GM18867 (cell line): ENCODE measurements around the gene HNRNPC.
"Not testable (repeated sequence)": the region's sequence is repeated elsewhere in the genome, so short reads cannot be mapped to it uniquely, and the experiment has no call there.

Experiments
- ATAC-seq: cut with Tn5 transposase; IDR thresholded peaks from one replicate; pipeline ENCODE4 v1.9.1; 2021; ENCODE audit warnings: mild to moderate bottlenecking, moderate library complexity; ENCODE audit not compliant: unreplicated experiment

The HNRNPC gene

DNA sequence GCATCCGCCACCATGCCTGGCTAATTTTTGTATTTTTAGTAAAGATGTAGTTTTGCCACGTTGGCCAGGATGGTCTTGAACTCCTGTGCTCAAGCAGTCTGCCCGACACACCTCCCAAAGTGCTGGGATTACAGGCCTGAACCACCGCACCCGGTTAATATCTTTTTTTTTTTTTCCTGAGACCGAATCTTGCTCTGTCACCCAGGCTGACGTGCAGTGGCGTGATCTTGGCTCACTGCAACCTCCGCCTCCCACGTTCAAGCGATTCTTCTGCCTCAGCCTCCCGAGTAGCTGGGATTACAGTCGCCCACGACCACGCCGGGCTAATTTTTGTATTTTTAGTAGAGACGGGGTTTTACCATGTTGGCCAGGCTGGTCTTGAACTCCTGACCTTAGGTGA lies 3.4 kb upstream of the HNRNPC start:
- ATAC-seq = not testable (repeated sequence)

DNA sequence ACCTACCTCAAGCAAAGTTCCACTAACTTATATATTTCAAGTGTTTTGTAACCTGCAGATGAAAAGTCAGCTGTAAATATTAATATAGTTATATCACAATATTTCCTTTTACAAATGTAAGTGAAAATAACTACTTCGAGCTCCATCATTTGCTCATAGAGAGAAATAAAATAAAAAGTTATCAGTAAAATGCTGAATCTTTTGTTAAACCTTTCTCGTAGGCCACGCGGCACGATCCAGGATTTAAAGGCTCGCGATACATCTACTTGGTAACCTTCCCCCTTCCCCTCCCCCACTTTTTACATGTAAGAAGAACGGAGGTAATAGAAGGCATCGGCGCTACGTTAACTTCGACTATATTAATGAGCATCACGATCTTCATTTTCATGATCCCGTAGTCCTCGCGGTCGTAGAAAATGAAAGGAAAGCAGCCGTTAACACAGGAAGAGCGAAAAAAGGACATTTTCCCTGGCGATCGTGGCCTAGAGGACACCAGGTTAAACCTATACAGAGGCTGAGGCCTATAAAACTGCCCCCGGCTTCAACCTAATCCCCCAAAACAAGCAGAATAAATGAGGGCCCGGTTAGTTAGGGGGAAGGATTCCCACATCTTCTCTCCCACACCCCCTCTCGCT lies 508 bp downstream of the HNRNPC start:
- no peak for ATAC-seq

DNA sequence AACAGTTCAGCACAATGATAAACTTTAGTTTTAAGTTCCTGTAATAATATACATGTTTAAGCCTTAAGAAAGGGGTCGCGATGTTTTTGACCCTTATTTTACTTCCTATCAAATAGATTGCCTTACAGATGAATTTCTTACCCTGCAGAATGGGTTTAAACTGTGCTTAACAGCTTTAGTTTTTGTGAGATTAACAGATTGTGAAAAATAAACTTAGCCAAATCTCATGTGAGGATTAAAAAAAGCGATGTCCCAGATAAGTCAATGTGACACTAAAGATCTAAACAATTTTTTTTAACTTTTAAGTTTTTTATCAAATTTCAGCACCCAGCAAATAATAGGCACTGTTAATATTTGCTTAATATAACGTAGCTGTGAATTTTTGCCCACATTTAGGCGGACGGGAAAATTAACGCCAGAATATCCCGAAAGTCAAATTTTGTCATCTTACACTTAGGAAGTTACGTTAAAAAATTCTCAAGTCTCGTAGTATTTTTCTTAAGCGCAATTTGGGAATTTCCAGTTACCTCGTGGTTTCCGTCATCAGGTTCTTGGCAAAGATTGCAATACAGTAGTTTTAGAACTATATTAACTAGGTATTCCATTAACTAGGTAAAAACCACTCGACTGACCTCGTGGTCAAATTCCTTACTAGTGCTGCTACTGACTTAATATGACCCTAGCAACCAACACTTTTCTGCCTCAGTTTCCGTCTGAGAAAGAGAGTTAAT lies 1.2 kb downstream of the HNRNPC start:
- ATAC-seq = no peak

DNA sequence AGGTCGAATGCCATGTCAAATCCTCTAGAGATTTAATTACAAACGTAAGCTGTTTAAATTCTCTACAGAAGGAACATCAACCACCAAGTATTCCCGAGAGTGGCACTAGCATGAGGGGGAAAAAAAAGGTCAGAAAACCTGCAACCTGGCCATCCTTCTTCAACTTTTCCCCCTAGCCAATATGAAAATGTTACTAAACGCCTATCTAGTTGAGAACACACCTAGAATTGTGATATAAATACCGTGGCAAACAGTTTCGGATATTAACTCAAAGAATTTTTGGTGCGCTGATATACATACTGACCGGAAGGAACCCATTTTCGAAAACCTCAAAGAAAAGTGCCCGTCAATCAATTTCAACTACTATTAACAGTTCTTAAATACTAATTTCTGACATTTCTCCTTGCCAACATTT lies 1.8 kb downstream of the HNRNPC start:
- ATAC-seq = no peak

DNA sequence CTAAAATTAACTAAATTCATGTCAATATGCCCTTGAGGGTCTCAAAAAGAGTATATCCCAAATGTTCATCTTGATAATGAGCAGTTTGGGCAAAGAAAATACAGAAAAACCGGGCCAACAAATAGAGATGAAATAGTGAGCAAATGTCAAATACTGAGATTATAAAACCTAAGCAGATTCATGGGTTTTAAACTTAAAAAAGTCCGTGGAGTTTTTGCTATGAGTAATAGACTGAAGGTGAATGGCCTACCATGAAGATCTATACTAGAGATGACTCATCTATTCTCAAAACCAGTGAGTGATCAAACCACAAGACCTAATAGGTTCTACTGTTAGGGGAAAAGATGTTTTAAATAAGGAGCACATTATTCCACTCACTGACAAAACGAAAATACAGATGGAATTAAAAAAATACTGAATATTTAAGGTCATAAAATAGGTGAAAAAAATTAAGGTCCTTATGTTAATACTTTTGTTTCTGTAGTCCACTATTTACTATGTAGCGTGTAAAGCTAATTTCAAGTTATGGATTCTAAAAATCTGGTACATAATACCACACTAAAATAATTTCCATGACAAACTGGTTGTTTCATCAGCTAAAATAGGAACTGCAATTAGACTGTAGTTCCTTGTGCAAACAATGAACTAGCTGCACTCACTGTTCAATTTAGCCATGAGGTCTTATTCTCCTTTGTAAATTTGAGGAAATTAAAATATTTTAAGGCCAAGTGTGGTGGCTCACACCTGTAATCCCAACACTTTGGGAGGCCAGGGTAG lies 5.0 kb downstream of the HNRNPC start:
- peak; percentile 74 for ATAC-seq

DNA sequence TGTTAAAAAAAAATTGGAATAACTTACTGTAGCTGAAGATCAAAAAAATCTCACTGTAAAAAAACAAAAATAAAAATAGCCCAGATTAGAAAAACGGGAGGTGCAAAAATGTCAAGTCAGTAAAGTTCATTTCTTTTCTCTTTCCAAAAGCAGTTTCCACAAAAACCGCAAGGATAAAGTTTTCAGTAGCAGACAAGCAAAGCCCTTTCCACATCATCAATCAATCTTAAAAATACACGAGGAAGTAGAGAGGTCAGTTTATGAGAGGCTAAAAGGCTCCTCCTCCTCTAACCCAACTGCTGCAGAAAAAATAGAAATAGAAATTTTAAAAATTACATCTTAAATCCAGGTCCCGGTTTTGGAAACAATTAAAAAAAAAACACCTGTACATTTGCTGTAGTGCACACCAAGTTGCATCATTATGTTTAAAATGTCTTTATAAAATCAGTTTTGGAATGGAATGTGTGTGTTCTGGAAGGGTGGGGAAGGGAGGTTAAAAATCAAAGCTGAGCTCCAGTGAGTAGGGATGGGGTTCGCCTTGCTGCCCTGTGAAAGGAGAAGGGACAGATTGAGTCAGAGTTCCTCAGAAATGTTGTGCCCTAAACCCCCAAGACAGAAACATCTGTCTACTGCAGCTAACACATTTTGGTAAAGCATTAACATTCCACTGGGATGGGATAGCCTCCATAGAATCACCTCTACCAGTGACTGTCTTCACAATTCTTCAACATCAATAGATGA lies 5.8 kb downstream of the HNRNPC start:
- no peak for ATAC-seq

DNA sequence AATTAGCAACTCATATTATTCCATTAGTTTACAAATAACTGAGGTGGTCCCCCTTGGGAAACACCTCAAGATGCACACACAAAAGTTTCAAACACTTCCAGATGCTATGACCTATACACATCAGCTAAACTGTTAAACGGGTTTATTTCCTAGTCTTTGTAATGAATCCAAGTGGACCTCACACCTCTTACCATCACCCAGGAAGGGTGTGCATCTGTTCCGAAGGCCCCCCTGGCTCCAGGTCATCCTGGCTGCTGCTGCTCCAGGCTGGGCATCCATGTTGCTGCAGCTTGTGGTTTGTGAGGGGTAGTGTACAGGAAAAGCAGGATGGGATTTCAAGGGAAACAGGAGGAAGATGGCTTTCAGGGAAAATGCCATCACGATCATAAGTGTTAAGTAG lies 6.8 kb downstream of the HNRNPC start:
- no peak for ATAC-seq

DNA sequence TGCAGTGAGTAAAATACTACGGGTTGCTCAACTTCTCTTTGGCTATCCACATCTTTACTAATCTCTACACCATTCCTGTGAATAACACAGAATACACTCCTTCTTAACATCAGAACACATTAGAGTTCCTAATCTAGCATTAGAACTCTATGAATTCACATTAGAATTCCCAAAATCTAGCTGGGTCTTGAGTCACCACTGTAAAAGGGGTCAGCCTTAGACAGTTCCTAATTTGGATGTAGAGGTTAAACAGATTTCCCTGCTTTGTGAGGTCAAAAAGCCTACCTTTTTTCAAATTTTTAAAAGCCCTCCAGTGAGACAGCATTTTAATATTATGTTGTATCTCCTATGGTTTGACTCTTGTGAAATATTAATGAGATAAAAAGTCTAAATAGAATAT lies 7.4 kb downstream of the HNRNPC start:
- no peak for ATAC-seq

DNA sequence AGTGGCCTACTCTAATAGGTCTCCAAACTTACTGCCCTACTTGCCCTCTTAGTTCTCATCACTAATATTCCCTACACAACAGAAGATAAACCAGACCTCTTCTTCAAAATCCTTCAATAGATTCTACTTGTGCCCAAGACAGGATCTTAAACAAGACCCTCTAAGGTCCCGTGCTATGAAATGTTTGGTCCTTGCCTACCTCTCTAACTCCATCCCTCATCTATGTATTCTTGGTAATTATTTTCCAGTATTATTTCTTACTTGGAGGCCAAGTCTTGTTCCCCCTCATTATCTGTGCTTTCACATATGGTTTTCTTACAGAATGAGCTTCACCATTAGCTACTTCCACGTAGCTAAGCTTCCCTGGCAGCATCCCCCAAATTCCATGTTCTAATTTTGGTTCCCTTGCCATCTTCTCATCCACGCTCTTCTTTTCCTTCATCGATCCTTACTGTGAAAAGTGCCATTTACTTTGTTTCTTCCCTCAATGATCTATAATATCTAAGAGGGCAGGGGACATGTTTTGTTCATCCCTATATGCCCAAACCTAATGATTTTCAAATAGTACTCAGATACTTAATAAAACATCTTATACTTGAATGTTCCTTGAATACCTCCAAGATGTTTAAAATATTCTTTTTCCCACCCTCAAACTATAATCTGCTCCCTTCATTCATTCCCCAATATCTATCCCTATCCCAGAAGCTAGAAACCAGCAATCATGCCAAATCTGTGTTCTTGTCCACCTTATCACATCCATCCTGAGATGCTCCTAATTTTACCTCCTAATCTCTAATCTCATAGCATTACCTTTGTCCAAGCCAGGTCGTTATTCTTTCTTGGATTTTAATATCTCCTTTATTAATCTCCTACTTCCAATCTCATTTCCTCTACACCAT lies 10.1 kb downstream of the HNRNPC start:
- no peak for ATAC-seq

DNA sequence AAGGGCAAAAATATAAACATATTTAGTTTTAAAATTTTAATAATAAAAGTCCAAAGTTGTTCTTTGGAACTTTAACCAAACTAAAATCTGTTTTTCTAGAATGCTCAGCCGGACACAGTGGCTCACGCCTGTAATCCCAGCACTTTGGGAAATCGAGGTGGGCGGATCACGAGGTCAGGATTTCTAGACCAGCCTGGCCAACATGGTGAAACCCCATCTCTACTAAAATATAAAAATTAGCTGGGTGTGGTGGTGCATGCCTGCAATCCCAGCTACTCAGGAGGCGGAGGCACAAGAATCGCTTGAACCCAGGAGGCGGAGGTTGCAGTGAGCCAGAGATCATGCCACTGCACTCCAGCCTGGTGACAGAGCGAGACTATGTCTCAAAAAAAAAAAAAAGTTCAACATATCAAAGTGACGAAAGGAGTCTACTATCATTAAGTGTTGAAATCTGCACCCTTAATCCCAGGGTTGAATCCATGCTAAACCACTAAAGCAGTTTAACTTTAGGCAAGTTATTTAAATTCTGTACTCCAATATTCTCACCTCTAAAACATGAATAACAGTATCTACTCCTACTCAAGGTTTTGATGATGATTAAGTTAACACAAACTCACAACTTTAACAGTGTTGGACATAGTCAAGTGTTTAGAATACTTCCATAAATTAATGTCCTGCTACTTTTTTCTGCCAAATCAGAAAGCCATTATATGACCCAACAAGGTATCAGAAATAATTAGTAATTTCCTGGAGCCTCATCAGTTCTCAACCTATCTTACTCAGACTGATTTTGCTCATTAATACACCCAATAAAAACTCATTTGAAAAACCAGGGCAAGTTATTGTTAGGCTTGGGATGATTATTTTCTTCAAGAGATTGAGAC lies 11.0 kb downstream of the HNRNPC start:
- ATAC-seq = no peak

DNA sequence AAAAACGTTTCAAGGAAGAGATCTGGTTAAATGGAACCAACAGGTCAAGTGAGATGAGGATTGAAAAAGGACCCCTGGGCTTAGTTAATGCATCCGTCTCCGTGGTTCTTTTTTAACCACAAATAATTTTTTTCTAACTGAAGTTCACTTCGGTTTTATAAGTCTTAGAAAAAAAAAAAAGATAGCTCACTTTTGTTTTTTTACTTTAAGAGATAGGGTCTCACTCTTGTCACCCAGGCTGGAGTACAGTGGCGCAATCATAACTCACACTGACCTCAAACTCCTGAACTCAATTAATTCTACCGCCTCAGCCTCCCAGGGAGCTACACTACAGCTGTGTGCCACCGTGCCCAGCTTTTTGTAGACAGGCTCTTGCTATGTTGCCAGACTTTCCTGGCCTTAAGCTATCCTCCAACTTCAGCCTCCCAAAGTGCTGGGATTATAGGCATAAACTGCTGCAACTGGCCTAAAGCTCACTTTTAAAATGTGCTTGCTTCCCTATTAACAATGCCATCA lies 11.8 kb downstream of the HNRNPC start:
- no peak for ATAC-seq

DNA sequence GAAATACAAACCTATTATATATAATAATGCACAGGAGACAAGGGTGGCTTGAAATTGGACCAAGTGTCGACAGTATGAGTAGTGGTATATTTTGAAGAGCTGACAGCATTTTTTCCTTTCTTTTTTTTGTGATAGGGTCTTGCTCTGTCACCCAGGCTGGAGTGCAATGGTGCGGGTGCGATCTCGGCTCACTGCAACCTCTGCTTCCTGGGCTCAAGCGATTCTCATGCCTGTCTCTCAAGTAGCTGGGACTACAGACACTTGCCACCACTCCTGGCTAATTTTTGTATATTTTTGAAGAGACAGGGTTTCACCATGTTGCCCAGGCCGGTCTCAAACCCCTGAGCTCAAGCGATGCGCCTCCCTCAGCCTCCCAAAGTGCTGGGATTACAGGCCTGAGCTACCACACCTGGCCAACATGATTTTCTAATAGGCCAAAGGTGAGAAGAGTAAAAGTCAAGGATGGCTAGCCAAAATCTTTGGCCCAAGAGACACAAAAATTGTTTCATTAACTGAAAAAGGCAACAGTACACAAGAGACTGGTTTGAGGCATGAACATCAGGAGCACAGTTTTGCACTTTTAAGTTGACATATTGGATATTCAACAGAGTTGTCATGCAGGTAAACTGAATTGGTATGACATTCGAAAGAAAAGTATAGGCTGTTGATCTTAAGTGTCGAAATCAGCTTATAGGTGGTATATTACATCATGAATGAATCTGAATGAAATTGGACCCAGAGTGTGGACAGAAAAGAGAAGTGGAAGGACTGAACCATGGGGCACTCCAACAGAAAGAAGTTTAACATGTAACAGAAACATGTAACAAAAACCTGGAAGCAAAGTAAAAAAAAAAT lies 12.5 kb downstream of the HNRNPC start:
- ATAC-seq = no peak

DNA sequence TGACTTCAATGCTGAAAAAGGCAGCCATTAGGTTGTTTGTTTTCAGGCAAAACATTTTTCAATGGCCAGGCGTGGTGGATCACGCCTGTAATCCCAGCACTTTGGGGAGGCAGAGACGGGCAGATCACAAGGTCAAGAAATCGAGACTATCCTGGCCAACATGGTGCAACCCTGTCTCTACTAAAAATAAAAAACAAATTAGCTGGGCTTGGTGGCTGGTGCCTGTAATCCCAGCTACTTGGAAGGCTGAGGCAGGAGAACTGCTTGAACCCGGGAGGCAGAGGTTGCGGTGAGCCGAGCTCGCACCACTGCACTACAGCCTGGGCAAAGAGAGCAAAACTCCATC lies 13.2 kb downstream of the HNRNPC start:
- not testable (repeated sequence) for ATAC-seq

DNA sequence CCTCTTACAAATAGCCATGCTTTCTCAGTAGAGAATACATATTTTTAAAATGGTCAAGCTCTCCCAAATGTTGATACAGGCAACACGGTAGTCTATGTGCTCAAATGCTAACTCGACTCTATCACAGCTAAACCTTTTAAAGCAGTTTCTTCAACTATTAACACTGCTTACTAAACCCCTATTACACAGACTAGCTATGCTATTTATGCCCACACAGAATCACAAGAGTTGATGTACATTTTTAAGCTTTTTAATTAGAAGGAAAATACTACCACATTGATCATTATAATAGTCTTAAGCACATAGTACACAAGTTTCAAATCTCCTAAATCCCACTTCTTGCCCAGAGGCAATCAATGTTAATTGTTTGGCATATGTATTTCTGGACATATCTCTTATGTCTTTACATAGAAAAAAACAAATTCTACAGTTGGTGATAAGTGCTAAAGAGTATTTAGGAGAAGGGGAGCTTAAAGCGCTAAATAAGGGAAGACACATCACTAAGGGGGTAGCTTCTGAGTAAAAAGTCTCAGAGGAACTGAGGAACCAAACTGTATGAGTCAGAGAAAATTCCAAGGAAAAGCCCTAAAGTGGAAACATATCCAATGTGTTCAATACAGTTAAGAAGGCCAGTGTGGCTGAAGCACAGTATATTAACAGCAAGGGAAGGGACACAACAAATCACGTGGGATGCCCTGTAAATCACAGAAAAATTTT lies 13.7 kb downstream of the HNRNPC start:
- no peak for ATAC-seq

DNA sequence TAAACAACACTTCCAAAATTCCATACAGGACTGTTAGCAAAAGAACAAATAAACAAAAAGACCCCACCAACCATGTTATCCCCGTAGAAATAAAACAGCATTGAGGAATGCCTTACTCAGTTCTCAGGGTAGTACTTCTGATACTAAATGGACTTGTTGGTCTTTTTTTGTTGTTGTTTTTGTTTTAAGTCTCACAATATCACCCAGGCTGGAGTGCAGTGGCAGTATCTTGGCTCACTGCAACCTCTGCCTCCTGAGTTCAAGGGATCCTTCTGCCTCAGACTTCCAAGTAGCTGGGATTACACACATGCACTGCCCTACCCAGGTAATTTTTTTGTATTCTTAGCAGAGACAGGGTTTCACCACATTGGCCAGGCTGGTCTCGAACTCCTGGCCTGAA lies 17.1 kb downstream of the HNRNPC start:
- no peak for ATAC-seq

DNA sequence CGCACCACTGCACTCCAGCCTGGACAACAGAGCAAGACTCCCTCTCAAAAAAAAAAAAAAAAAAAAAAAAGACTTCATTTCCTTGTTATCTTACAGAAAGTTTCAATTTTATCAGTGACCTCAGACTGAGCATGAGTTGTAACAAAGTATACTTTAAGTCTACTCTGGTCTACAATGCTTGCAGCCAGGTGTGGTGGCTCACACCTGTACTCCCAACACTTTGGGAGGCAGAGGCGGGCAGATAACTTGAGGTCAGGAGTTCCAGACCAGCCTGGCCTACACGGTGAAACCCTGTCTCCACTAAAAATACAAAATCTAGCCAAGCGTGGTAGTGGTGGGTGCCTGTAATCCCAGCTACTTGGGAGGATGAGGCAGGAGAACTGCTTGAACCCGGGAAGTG lies 18.0 kb downstream of the HNRNPC start:
- ATAC-seq = no peak

DNA sequence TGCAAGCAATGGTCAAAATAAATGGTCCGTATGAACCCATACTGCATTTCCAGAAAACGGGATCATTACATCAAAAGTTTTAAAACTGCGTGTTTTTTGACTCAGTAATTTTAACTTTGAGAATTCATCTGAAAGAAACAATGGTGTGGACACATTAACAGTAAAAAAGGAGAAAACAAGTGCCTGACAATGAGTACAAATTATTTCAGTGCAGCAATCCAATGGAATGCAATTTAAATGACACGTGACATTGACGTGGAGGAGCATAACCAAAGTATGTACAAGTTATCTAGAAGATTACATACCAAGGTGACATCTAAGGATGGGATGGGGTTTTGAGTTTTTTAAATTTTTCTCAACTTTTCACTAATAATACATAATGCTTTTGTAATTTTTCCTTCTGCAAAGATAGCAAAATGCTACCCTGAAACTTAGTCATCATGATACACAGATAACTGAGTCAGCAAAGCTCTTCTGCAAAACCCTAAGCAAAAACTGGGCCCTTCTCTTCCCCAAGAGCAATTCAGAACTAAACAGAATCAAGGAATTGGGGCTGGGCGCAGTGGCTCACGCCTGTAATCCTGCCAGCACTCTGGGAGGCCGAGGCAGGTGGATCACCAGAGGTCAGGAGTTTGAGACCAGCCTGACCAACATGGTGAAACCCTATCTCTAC lies 20.4 kb downstream of the HNRNPC start:
- no peak for ATAC-seq
